NOMO-1 treated with DMSO at 0.1 percent for 48 hours (cell line): ENCODE data around the gene ZBTB40.

Experiments
- DNase-seq: peaks from one replicate; lab custom pipeline; 2025; ENCODE audit not compliant: unreplicated experiment; lab: John Stamatoyannopoulos, UW

The ZBTB40 gene

GRCh38 chr1:22552021-22552420 is 100.4 kb downstream of the ZBTB40 start:
- DNase-seq: no peak

GRCh38 chr1:22553104-22553880 is 101.6 kb downstream of the ZBTB40 start:
- no peak for DNase-seq

GRCh38 chr1:22553991-22554522 is 102.4 kb downstream of the ZBTB40 start:
- no peak for DNase-seq

- no peak for DNase-seq
Observed at GRCh38 chr1:22555371-22555656, 103.7 kb downstream of the ZBTB40 start.

GRCh38 chr1:22556391-22557104 is 104.9 kb downstream of the ZBTB40 start:
- no peak for DNase-seq

GRCh38 chr1:22557341-22557950 is 105.8 kb downstream of the ZBTB40 start:
- no peak for DNase-seq

- no peak for DNase-seq
Observed at GRCh38 chr1:22562584-22563583, 111.2 kb downstream of the ZBTB40 start, which contains the start of gene EPHA8. Gene EPHA8 (plus strand): TSS chr1:22563489. CDS start chr1:22563636, 147 bp downstream.

GRCh38 chr1:22563671-22564602 is 112.3 kb downstream of the ZBTB40 start:
- no peak for DNase-seq

GRCh38 chr1:22566161-22566560 is 114.5 kb downstream of the ZBTB40 start:
- DNase-seq: no peak

GRCh38 chr1:22567197-22567596 is 115.5 kb downstream of the ZBTB40 start:
- no peak for DNase-seq

GRCh38 chr1:22567994-22568393 is 116.3 kb downstream of the ZBTB40 start:
- DNase-seq: no peak

GRCh38 chr1:22569269-22569668 is 117.6 kb downstream of the ZBTB40 start:
- DNase-seq: no peak

GRCh38 chr1:22570140-22570909 is 118.7 kb downstream of the ZBTB40 start:
- no peak for DNase-seq

- DNase-seq: no peak
Observed at GRCh38 chr1:22572818-22573217, 121.2 kb downstream of the ZBTB40 start.

- DNase-seq: no peak
Observed at GRCh38 chr1:22573237-22573636, 121.6 kb downstream of the ZBTB40 start.

- no peak for DNase-seq
Observed at GRCh38 chr1:22575532-22576149, 124.0 kb downstream of the ZBTB40 start.

GRCh38 chr1:22576150-22576544 is 124.5 kb downstream of the ZBTB40 start:
- DNase-seq: no peak

- DNase-seq: no peak
Observed at GRCh38 chr1:22576617-22577016, 125.0 kb downstream of the ZBTB40 start.
